Measurements from ENCODE around the gene CXCL17.

Gene CXCL17

GRCh38 chr19:42478765-42479311 lies 36.1 kb upstream of the CXCL17 start:
- H3K4me3 ChIP-seq (ENCODE audit: low read length) = no peak overlapping the region
- no peaks in the 10 kb centered on the region for H3F3A ChIP-seq (ENCODE audit: control insufficient read depth, insufficient read depth)
- TF ChIP-seq CTCF (IDR thresholded peaks at IDR 0.05; ENCODE audit: low read depth, low read length, poor library complexity, severe bottlenecking) = no peak
- TF ChIP-seq EZH2phosphoT487 (IDR thresholded peaks at IDR 0.05; ENCODE audit: borderline replicate concordance, low read length) = no peak
- H3K4me2 ChIP-seq (ENCODE audit: low read length) = no peak overlapping the region
- H3K27ac ChIP-seq (ENCODE audit: low read depth, low read length) = no peak overlapping the region
- no peaks in the 10 kb centered on the region for H3K79me2 ChIP-seq (ENCODE audit: control insufficient read depth, low read length)
- H3K4me1 ChIP-seq (ENCODE audit: control insufficient read depth, low read length) = peaks cover 14% of the 10 kb centered on the region
- no peaks in the 10 kb centered on the region for H3K9me2 ChIP-seq (replicated peaks; ENCODE audit: control insufficient read depth, low read length)
- H3K36me3 ChIP-seq (ENCODE audit: control insufficient read depth, low read length) = no peaks in the 10 kb centered on the region
- no peaks in the 10 kb centered on the region for H3K9me3 ChIP-seq (ENCODE audit: control insufficient read depth, insufficient read depth, low read length)
- no peaks in the 10 kb centered on the region for H3K27me3 ChIP-seq (ENCODE audit: control insufficient read depth, low read length)
- H4K20me1 ChIP-seq (ENCODE audit: control insufficient read depth, insufficient read depth, low read depth, low read length) = no peaks in the 10 kb centered on the region

- Histone ChIP-seq H3K9me3 (ENCODE audit: control insufficient read depth, insufficient read depth, low read length) (no peaks in the 10 kb centered on the region), H3K79me2 (ENCODE audit: control insufficient read depth, low read length) (no peaks in the 10 kb centered on the region), H4K20me1 (ENCODE audit: control insufficient read depth, insufficient read depth, low read depth, low read length) (no peaks in the 10 kb centered on the region), H3K4me3 (ENCODE audit: low read length) (no peak overlapping the region), H3K4me2 (ENCODE audit: low read length) (no peak overlapping the region), H3K4me1 (ENCODE audit: control insufficient read depth, low read length) (peaks cover 16% of the 10 kb centered on the region), H3K27ac (ENCODE audit: low read depth, low read length) (no peak overlapping the region), H3K27me3 (ENCODE audit: control insufficient read depth, low read length) (no peaks in the 10 kb centered on the region), H3K9me2 (replicated peaks; ENCODE audit: control insufficient read depth, low read length) (no peaks in the 10 kb centered on the region), H3F3A (ENCODE audit: control insufficient read depth, insufficient read depth) (no peaks in the 10 kb centered on the region), H3K36me3 (ENCODE audit: control insufficient read depth, low read length) (no peaks in the 10 kb centered on the region)
- TF ChIP-seq EZH2phosphoT487 (IDR thresholded peaks at IDR 0.05; ENCODE audit: borderline replicate concordance, low read length) (no peak), CTCF (IDR thresholded peaks at IDR 0.05; ENCODE audit: low read depth, low read length, poor library complexity, severe bottlenecking) (no peak)
These were observed 35.2 kb upstream of the CXCL17 start for GRCh38 chr19:42477933-42478332.

GRCh38 chr19:42477117-42477516 lies 34.4 kb upstream of the CXCL17 start:
- H3K79me2 ChIP-seq (ENCODE audit: control insufficient read depth, low read length) = no peaks in the 10 kb centered on the region
- H3K27me3 ChIP-seq (ENCODE audit: control insufficient read depth, low read length) = no peaks in the 10 kb centered on the region
- no peak overlapping the region for H3K27ac ChIP-seq (ENCODE audit: low read depth, low read length)
- TF ChIP-seq CTCF (IDR thresholded peaks at IDR 0.05; ENCODE audit: low read depth, low read length, poor library complexity, severe bottlenecking) = no peak
- TF ChIP-seq EZH2phosphoT487 (IDR thresholded peaks at IDR 0.05; ENCODE audit: borderline replicate concordance, low read length) = no peak
- H3K9me3 ChIP-seq (ENCODE audit: control insufficient read depth, insufficient read depth, low read length) = no peaks in the 10 kb centered on the region
- H3K4me3 ChIP-seq (ENCODE audit: low read length) = no peak overlapping the region
- peaks cover 22% of the 10 kb centered on the region for H3K4me1 ChIP-seq (ENCODE audit: control insufficient read depth, low read length)
- no peak overlapping the region for H3K4me2 ChIP-seq (ENCODE audit: low read length)
- no peaks in the 10 kb centered on the region for H4K20me1 ChIP-seq (ENCODE audit: control insufficient read depth, insufficient read depth, low read depth, low read length)
- H3K9me2 ChIP-seq (replicated peaks; ENCODE audit: control insufficient read depth, low read length) = no peaks in the 10 kb centered on the region
- no peaks in the 10 kb centered on the region for H3K36me3 ChIP-seq (ENCODE audit: control insufficient read depth, low read length)
- H3F3A ChIP-seq (ENCODE audit: control insufficient read depth, insufficient read depth) = no peaks in the 10 kb centered on the region

All from DOHH2 (cell line).